ENCODE data around the gene SLC25A26. TPM values are rescaled to one million over a fixed set of nuclear protein-coding genes. Genes with fewer than 3 reads are reported as not detected.
"Not testable (repeated sequence)": the region's sequence is repeated elsewhere in the genome, so short reads cannot be mapped to it uniquely, and the experiment has no call there.

Gene SLC25A26
- total RNA-seq, 1 donor from 2014 or later: 19.2 TPM

DNA sequence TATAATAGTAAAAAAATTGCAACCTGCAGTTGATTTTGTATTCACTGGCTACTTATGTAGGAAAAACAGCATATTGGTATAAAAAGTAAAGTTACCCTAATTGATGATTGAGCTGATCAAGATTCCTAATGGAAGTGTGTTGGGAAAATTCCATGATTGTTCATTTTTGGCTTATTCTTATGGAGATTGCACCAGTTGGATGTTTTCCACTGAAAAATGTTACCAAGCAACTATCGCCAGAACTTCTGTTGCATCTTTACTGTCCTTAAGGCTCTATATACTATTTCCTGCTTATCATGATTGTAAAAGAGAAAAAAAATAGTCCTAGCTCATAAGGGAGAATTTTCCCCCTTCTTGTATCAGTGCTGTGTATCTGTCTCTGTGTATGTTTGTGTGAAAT, 48.6 kb downstream of the SLC25A26 start:
- H3K36me3 Mint-ChIP-seq: peaks cover 10% of the 10 kb centered on the region
- no peak overlapping the region for H3K4me3 Mint-ChIP-seq
- H3K4me1 Mint-ChIP-seq: peaks cover 5% of the 10 kb centered on the region

DNA sequence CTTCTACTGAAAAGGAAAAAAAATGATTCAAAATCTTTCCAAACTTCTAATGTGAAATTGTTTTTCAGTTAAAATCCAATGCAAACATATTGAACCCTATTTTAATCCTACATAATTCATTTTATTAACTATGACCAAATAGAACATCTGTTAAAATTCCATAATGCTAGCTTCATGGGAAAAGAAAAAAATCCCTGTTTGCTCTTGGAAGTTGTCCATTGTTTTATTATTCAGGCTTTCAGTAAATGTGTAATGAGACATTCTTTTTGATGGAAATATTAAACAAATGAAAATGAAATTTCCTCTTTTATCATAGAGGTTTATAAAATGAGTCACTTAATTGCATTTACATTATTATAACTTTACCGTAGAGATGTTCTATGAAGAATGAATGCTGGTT, 49.5 kb downstream of the SLC25A26 start:
- no peak overlapping the region for H3K27ac Mint-ChIP-seq
- peaks cover 10% of the 10 kb centered on the region for H3K36me3 Mint-ChIP-seq
- H3K4me1 Mint-ChIP-seq: peaks cover 5% of the 10 kb centered on the region
- TF ChIP-seq, protein P1, sequence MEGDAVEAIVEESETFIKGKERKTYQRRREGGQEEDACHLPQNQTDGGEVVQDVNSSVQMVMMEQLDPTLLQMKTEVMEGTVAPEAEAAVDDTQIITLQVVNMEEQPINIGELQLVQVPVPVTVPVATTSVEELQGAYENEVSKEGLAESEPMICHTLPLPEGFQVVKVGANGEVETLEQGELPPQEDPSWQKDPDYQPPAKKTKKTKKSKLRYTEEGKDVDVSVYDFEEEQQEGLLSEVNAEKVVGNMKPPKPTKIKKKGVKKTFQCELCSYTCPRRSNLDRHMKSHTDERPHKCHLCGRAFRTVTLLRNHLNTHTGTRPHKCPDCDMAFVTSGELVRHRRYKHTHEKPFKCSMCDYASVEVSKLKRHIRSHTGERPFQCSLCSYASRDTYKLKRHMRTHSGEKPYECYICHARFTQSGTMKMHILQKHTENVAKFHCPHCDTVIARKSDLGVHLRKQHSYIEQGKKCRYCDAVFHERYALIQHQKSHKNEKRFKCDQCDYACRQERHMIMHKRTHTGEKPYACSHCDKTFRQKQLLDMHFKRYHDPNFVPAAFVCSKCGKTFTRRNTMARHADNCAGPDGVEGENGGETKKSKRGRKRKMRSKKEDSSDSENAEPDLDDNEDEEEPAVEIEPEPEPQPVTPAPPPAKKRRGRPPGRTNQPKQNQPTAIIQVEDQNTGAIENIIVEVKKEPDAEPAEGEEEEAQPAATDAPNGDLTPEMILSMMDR (IDR thresholded peaks at IDR 0.05; ENCODE audit: unreplicated experiment): no peak
- no peaks in the 10 kb centered on the region for H3K27me3 Mint-ChIP-seq (ENCODE audit: low read depth)
- H3K4me3 Mint-ChIP-seq: no peak overlapping the region
- peaks cover 6% of the 10 kb centered on the region for H3K9me3 Mint-ChIP-seq
- DNase-seq (ENCODE audit: low spot score in 2 of 2, unreplicated experiment in 2 of 2): no peak

More for the DNA sequence above, 48.6 kb downstream of the SLC25A26 start:
- no peaks in the 10 kb centered on the region for H3K27me3 Mint-ChIP-seq (ENCODE audit: low read depth)
- TF ChIP-seq, protein P1 (IDR thresholded peaks at IDR 0.05; ENCODE audit: unreplicated experiment): no peak
- H3K9me3 Mint-ChIP-seq: peaks cover 5% of the 10 kb centered on the region
- no peak overlapping the region for H3K27ac Mint-ChIP-seq
- no peak for DNase-seq (ENCODE audit: low spot score in 2 of 2, unreplicated experiment in 2 of 2)

DNA sequence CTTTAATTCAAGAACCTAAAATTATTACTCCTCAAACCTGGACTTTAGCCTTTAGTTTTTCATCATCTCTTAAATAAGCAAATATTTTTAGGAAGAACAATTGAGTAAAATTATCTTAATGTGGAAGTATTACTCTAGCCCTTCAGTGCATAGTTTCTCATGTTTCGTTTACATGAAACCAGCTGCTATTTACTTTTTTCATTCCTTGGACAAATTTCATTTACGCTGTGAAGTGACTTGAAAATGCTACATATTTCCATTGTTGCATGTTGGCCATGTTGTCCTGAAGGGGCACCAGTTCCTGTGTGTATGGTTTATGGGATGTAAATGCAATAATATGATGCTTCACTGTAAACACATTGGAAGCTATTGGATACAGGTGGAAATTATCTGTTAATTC, 49.9 kb downstream of the SLC25A26 start:
- Mint-ChIP-seq H3K27ac (no peak overlapping the region), H3K4me3 (no peak overlapping the region), H3K9me3 (peaks cover 8% of the 10 kb centered on the region), H3K27me3 (ENCODE audit: low read depth) (no peaks in the 10 kb centered on the region), H3K4me1 (peaks cover 5% of the 10 kb centered on the region), H3K36me3 (peaks cover 14% of the 10 kb centered on the region)
- DNase-seq (ENCODE audit: low spot score in 2 of 2, unreplicated experiment in 2 of 2): no peak
- TF ChIP-seq, protein P1 (IDR thresholded peaks at IDR 0.05; ENCODE audit: unreplicated experiment): no peak

DNA sequence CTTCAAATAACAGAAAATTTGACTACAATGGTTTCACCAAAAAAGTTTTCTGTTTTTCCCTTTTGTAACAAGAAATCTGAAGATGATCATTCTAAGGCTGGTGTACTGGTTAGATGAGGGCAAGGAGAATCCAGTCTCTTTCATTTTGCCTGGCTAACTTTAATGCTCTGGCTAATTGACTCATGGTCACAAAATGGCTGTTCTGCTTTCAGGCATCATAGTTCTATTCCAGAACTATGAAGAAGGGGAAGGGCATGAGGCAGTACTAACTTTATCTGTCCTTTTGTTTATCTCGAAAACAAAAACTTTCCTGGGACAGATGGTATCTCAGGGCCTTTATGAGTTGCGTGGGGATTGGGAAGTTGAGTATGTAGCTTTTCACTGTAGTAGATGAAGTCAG, 50.4 kb downstream of the SLC25A26 start:
- peaks cover 8% of the 10 kb centered on the region for H3K9me3 Mint-ChIP-seq
- H3K27me3 Mint-ChIP-seq (ENCODE audit: low read depth): no peaks in the 10 kb centered on the region
- no peak for DNase-seq (ENCODE audit: low spot score in 2 of 2, unreplicated experiment in 2 of 2)
- TF ChIP-seq, protein P1 (IDR thresholded peaks at IDR 0.05; ENCODE audit: unreplicated experiment): no peak
- no peak overlapping the region for H3K4me3 Mint-ChIP-seq
- H3K27ac Mint-ChIP-seq: no peak overlapping the region
- peaks cover 14% of the 10 kb centered on the region for H3K36me3 Mint-ChIP-seq
- H3K4me1 Mint-ChIP-seq: peaks cover 5% of the 10 kb centered on the region

DNA sequence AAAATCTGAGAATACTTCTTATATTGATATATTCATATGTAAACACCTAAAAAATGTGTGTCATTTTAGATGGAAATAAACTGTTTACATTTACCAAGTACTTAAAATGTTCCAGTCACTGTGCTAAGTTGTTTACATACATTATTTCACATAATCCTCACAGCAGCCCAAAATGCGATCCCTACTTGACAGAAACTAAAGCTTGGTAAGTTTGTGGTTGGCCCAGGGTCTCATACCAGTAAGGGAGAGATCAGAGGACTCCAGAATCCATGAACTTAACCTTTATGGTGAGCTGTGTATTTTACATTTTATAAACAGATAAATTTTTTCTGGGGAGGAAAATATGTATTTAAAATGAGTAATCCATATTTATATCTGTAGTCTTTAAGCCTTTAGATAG, 51.2 kb downstream of the SLC25A26 start:
- Mint-ChIP-seq H3K9me3 (peaks cover 8% of the 10 kb centered on the region), H3K36me3 (peaks cover 14% of the 10 kb centered on the region), H3K4me3 (no peak overlapping the region), H3K4me1 (peaks cover 7% of the 10 kb centered on the region), H3K27ac (no peak overlapping the region), H3K27me3 (ENCODE audit: low read depth) (no peaks in the 10 kb centered on the region)
- no peak for DNase-seq (ENCODE audit: low spot score in 2 of 2, unreplicated experiment in 2 of 2)
- TF ChIP-seq, protein P1 (IDR thresholded peaks at IDR 0.05; ENCODE audit: unreplicated experiment): no peak

DNA sequence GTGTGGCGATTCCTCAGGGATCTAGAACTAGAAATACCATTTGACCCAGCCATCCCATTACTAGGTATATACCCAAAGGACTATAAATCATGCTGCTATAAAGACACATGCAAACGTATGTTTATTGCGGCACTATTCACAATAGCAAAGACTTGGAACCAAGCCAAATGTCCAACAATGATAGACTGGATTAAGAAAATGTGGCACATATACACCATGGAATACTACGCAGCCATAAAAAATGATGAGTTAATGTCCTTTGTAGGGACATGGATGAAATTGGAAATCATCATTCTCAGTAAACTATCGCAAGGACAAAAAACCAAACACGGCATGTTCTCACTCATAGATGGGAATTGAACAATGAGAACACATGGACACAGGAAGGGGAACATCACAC, 54.0 kb downstream of the SLC25A26 start:
- H3K36me3 Mint-ChIP-seq: peaks cover 14% of the 10 kb centered on the region
- not testable (repeated sequence) for H3K27ac Mint-ChIP-seq; H3K4me1 Mint-ChIP-seq; DNase-seq (ENCODE audit: low spot score in 2 of 2, unreplicated experiment in 2 of 2); H3K4me3 Mint-ChIP-seq; H3K9me3 Mint-ChIP-seq; H3K27me3 Mint-ChIP-seq (ENCODE audit: low read depth)
